EL (cell line): ENCODE results near the gene RAD51AP1.

Source experiments
- DNase-seq: peaks from one replicate; pipeline ENCODE4 v3.0.0-alpha.2; 2016

The RAD51AP1 gene

DNA sequence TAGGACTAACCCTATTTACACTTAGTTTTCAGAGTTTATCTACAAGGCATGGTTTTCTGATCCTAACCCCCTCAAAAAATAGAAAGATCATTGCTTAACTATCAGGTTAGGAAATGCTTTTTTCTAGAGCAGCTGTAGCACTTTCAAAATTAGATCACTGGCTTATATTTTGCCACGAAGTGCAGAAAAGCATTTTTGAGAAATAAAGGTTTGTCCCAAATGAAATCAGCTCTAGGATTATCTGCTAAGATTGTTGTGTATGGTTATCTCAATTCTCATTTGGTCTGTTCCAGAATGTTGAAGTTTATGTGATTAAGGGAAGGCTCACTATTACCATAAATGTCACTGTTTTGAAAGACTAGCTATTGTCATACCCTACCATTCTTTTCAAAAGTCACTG, 13.5 kb downstream of the RAD51AP1 start:
- DNase-seq = no peak

DNA sequence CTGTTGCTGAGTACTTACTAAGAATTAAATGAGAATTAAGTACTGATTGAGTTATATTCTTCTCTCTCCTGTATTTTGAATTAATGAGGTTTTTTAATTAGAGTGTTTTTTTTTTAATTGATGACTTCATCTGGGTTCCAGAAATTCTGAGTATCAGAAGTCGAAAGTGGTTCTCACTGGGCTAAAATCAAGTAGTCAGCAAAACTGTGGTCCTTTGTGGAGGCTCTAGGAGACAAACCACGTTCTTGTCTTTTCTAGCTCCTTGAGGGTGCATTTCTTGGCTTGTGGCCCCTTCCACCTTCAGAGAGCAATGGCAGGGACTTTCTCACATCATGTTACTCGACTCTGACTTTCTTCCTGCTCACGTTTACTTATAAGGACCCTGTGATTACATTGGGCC, 15.3 kb downstream of the RAD51AP1 start:
- no peak for DNase-seq

DNA sequence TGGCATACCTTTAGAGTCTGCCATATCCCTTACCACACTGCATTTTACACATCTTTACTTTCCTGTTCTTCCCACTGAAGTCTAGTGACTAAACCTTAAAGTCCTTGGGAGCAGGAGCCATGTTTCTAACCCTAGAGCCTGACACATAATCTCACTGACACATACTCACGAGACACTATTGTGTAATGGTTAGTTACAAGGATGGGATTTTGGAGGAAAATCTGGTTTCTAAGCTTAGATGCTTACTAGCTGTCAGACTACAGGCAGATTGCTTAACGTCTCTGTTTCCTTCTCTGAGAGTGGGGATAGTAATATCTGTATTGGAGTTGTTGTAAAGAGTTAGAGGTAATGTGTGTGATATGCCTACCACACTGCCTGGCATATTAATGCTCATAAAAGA, 17.1 kb downstream of the RAD51AP1 start:
- no peak for DNase-seq

DNA sequence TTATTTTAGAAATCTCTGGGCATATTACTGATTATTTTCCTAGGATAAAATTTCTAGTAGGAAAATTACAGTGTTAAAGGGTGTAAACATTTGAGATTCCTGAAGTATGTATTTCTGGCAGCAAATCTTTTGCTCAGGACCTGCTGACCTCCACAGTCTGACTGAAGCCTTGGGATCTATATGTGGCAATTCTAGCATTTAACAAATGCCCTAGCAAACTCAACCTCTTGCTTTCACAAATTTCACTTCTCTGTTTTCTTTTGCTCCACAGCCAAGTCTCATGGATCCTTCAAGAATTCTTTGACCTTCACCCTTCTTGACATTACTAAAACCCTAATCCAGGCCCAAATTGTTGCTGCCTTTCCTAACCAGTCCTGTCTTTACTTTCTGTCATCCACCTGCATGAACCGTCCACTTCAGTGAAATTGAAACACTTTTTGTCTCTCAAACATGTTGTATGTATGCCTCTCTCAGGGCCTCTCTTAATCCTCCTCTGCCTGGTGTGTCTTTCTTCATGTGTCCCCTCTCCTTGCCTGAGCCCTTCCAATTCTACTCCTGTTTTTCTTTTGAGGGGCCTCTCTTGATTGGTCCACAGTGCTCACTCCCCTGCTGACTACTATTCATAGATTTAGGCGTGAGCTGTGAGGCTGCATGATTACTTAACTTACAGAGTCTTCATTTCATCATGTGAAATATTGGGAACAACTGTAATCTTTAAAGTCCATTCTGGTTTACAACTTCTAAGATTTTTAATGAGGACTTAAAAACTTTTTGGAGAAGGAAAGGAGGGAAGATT, 18.2 kb downstream of the RAD51AP1 start:
- no peak for DNase-seq

DNA sequence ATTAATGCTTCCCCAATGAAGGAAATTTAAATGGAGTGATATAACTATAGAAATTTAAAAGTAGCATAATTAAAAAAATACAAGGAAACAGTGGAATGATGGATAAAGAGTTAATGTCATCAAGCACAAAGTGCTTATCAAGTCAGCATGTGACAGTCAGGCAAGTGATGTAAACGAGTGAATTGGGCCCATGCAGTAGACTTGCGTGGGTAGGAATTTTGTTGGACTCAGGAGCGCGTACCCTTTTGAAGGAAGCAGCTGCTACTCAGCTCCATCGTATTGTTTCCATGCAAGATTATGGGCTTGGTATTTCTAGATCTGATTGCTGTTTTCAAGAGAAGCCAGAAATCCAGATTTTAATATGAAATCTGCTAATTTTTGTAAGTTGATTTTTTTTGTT, 18.9 kb downstream of the RAD51AP1 start:
- no peak for DNase-seq

DNA sequence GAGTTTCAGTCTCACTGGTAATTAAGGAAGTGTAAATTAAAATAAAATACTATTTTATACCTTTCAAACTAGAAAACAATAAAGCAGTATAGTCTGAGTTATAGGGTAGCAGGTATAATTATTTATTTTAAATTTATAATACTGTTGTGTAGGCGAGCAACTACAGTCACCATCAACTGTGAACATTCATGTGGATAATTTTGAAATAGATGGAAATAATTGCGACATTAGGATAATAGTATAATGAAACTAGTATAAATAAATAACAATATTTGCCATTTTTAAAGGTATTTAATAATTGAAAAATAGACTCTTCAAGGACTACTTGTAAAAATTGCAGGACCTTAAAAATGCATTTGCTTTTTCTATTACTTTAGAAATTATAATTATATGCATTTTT, 19.5 kb downstream of the RAD51AP1 start:
- DNase-seq = no peak

DNA sequence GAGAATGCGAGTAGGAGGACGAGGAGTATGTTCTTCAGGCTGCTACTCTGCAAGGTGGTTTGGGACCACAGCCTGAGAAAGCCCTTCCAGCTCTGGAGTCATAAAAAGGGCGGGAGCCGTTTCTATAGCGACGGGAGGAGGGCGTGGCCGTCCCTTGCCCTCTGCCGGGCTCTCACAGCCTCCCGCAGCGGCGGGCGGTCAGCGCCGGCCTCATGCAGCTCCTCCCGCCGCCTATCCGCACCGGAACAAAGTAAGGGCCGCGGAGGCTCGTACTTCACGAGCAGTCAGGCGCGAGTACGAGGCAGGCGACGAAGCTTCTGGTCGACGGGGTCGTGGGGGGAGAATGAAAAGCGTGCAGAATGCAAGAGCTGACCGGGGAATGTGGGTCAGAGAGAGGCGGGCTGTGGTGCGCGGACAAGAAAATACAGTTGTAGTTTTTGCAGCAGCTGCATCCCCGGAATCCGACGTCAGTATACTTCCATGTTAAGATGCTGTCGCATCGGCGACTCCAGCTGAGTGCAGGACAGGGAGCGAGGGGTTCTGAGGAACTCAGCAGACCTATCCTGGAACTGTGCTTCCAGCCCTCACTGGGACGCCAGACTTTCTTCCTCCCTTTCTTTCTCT, 23.5 kb downstream of the RAD51AP1 start, which contains the start of gene DYRK4:
Gene DYRK4, plus strand, starts transcription at position 175 of the 624 bp plus-strand sequence. Its CDS starts 38 bp downstream, at position 213.
- peak; percentile 69 for DNase-seq

DNA sequence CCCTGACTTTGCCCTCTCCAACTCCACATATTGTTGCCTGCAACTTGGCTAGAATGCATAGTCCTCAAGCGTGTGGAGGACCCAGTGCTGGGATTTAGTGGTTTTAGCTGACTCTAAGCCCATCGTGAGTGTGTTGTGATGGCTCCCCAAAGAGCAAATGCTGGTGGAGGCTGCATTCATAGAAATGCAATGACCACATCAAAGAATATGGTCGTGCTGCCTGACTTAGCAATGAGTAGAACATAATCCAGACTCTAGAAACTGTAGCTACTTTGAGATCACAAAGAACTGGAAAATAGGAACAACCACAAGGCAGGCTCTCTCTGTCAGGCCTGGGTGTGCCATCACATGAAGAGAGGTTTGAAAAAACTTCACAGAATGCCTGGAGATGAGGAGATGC, 24.6 kb downstream of the RAD51AP1 start:
- no peak for DNase-seq

DNA sequence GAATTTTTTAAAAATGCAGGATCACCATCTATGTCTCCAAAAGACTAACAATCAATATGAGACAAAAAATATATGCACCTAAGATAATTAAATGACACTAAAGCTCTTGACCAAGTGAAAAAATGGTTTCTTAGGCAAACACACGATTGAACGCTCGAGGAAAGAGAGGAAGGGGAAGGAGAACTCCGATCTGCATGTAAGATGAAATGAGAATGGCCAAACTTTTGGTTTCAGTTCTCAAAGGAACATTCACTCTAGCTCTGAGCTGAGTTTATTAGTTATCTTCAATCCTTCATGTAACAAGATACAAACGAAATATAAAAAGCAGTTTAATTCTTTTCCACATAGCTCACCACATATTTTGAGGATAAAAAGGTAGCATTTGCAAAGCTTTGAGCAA, 26.1 kb downstream of the RAD51AP1 start:
- DNase-seq = no peak

DNA sequence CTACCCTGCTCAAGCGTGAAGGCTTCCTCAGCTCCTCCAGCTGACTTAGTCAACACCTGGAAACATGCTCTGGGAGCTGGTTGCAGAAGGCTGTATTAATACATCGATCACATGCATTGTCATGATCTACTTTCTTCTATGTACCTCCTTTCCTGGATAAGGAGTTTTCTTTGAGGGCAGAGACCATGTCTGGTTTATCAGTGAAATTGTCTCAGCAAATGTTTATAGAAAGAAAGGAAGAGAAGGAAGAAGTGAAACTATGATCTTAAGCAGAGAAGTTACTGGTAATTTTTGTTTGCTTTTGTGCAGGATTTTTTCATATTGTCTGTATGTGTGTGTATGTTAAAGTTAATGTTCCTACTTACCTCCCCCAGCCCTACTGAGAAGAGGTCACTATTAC, 27.8 kb downstream of the RAD51AP1 start:
- DNase-seq = no peak

DNA sequence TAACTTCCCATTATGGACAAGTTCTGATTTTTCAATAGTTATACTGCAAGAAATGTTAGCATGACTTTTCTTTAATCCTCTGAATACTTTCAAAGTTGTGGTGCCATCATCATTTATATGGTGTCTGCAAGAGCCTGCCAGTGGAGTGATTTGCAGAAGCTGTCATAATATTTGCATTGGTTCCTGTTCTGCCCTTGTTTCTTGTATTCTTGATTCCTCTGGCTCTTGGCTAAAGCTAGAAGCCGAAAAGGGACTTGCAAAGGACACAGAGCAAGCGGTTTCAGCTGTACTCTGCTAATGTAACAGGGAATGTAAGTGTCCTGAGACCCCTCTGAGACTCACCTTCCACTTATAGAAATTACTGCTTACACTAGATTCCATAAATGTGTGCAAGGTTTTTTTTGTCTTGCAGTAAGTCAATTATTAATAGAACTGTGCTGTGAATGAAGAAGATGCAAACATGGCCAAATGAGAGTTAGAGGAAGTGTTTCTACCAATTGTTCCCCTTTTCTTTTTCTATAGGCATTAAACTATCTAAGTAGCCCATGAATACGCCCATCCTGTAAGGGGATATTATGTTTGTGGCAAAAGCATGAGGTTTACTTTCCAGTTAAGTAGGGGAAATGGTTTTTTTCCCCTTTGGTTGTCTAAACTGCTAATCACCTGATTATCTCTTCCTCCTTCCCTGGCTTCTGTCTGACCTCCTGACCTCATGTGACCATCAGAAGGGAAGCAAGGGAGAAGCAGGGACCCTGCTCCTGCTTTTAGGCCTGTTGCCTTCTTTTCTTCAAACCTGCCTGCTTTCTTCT, 28.6 kb downstream of the RAD51AP1 start:
- no peak for DNase-seq

DNA sequence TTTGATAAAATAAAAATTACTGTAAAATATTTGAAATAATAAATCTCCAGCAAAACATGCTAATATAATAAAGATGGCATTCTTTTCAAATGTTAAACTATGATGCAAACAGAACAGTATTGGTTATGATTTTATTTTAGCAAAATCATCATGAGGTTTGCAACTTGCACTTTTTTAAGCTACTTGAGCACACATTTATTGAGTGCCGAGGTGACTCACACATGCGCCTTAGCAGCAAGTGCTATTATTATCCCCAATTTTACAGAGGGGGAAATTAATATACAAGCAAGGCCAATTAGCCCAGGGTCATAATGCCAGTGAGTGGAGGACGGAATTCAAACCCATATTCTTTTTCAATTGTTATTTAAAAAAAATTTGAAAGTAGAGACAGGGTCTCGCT, 30.6 kb downstream of the RAD51AP1 start:
- no peak for DNase-seq

DNA sequence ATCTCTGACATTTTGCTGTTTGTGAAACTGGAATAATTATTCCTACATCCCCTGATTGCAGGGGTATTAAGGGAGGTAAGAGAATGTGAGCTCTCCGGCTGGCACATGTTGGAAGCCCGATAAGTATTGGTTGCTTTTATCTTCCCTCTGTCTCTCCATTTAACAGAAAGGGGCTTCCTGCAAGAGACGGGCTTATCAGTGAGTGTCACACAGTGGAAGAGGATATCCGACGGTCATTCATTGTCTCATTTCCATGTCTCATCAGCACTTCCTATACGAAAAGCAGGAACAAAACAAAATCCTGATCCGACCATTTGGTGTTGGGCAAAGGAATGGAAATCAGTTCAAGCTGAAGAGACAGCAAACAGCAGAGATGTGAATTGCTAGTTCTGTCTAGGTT, 34.0 kb downstream of the RAD51AP1 start:
- no peak for DNase-seq

DNA sequence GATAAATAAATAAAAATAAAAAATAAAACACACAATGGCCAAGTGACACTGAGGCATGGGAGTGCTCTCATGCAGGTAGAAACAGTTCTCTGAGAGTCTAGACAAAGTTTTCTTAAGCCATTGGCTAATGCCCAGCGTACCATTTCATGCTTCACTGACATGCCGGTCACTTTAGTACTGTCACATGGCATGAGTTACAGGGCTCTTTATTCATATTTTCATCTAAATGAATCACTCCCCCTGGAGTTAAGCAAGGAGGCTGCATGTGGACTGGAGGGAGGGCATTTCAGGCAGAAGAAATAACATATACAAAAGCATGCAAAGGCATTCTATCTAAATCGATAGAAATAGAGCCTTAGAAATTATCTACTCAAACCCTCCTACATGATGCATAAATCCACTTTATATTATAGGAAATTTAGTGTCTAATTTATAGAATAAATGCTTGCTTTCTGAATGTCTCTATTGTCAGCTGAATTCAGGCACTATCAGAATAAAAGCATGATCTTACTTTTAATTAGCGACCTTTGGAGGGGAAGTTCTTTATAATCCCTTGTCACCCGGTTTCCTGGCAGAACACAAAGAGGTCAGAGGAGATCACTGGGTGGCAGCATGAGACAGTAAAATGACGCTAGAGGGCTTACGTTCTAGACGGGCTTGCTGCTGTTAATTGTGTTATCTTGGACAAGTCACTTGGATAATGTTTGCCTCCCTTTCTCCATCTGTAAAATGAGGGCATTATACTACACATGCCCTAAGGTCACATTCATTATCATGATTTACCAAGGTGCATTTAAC, 40.8 kb downstream of the RAD51AP1 start:
- peak; percentile 5 for DNase-seq

DNA sequence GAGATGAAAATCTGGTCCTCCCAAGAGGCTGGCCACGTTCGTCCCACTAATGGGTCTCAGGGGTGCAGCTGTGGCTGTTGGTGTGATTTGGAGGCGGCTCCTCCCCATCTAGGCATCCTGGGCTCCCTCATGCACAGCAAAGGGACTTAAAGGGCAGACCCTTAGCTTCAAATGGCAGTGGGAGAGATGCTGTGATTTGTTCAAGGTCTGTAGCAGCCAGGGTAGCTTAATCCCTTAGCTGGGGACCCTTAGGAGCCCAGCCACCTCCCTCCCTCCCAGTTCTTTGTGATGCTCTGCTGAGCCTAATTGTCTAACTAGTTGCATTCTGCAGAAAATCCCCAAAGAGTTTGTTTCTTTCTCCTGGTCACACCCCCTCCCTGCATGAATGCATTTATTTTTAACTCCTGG, 41.6 kb downstream of the RAD51AP1 start:
- no peak for DNase-seq

DNA sequence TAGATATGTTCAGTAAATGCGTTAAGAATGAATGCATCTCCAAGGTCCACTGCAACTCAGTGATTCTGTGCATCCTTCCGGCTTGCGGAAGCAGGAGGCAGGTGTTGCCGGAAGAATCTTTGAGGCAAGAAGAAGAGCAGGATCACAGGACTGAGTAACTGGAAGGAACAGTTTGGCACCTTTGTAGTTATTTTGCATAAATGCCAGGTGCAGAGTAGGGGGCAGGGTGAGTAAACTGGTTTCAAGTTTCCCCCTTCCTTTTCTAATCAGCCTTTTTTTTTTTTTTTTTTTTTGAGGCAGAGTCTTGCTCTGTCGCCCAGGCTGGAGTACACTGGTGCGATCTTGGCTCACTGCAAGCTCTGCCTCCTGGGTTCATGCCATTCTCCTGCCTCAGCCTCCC, 45.6 kb downstream of the RAD51AP1 start:
- no peak for DNase-seq

DNA sequence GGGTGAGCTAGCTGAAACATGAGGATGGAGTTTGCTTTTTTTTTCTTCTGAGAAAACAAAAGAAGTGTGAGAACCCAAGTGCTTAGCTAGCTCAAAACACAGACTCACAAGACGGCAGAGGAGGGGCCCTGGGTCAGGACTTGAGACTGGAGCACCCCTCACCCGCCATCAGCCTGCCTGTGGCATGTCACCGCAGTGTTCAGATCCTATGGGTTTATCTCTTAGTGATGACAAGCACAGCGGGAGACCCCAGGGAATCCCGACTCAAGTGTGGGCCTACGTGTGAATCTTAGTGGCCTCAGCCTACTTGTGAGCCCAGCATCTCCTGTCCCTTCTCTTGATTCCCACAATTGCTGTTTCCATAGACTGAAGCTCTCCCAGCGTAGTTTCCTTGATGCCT, 46.2 kb downstream of the RAD51AP1 start:
- no peak for DNase-seq

DNA sequence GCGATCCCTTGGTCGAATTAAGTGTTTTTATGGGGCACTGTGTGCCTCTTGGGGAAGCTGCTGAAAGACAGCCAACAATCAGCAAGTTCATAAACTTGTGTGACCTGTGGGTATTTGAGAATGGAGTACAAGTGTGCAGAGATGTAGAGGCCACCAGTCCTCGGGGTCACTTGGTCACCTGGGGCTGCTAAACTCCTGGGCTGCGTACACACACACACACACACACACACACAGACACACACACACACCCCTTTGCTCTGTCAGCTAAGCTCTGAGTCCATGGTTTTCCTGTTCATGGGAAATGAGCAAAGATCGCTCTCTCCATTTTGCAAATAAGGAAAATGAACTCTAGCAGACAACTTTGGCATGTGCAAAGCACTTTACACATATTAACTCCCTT, 47.8 kb downstream of the RAD51AP1 start:
- no peak for DNase-seq

DNA sequence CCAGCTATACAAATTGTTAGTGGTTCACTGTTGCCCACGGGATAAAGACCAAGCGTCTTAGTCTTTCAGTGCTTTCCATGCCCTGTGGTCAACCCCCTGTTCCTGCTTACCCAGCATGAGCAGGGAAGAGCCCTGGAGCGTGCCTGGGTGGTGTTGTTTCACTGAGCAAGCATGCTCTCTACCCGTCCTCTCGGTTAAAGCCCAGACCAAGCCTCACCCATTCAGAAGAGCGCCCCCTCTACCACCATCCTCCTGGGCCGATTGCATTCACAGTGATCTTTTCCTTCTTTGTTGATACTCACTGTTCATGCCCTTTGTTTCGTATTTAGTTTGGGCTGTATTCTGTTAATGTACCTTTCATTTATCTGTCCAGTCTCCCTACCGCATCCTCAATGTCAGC, 48.4 kb downstream of the RAD51AP1 start:
- no peak for DNase-seq

DNA sequence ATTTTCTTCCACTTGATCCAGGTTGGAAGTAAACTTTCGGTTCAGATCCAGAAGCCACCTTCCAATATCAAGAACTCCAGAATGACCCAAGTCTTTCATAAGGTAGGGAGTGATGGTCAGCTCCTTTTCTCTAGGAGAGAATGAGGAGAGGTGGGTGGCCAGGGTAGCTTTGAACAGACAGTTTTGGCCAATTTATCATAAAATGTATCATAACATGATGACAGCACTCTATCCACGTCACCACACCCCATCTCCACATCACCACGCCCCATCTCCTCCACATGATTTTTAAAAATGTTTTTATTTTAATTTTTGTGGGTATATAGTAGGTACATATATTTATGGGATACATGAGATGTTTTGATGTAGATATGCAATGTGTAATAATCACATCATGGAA, 50.2 kb downstream of the RAD51AP1 start:
- no peak for DNase-seq

DNA sequence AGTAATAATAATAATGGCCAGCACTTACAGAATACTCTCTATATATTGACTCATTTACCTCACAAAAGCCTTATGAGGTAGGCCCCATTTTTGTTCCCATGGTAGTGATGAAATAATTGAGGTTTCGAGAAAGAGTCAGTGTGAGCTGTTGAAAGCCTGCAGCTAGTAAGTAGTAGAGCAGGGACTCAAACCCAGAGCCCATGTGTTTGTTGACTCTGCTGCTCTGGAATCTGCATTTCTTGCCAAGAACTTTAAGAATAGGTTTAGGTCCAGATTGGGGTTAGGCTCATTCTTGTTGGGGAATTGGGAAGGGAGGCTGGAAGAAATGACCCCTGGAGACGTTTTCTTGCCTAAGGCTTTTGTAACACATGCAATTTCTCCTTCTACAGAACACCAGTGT, 51.3 kb downstream of the RAD51AP1 start:
- DNase-seq = peak; percentile 28

DNA sequence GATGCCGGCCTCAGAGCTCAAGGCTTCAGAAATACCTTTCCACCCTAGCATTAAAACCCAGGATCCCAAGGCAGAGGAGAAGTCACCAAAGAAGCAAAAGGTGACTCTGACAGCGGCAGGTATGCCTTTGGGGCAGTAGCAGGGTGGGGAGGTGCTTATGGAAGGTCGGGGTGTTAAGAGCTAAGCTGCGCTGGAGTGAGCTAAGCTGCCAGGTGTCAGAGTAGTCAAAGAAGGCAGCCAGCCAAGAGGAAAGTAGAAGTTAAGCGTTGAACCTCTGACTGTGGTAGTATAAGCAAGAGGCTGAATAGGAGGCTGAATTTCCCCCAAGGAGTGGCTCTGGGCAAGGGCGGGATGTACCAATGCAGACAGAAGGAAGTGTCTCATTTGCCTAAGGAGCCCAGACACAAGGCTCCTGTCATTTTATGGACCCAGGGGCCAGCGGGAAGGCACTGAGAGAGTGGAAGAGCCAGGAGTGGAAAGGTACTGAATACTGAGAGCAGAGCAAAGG, 52.5 kb downstream of the RAD51AP1 start:
- no peak for DNase-seq

DNA sequence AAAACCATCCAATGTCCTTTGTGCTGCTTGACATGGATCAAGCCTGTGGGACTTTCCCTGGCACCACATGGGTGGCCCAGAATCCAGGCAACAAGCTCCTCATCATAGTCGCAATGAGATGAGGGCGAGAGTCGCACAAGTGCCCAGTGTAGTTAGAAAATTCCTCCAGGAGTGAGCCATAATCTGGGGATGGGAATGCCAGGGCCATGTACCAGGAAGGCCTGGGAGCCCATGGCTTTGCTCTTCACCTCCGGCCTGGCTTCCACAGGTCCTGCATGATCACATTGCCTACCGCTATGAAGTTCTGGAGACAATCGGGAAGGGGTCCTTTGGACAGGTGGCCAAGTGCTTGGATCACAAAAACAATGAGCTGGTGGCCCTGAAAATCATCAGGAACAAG, 57.2 kb downstream of the RAD51AP1 start:
- DNase-seq = no peak
